HepG2 (cell line): ENCODE measurements around the gene LRRC51. TPM values are rescaled to one million over a fixed set of nuclear protein-coding genes. Genes with fewer than 3 reads are reported as not detected.
A peak's percentile ranks its signal among the peaks of the same experiment; 100 is the strongest.

Experiments
- ARNT2 ChIP-seq: sonication (generic); formaldehyde crosslinking; IDR thresholded peaks from 2 replicates; pipeline ENCODE4 v1.8.0; 2022; ENCODE audit warnings: mild to moderate bottlenecking, low read depth, missing genetic modification reagents, moderate library complexity
- EHMT2 ChIP-seq: fragments of 200-600 bp; sonication (generic); IDR thresholded peaks from 2 replicates; pipeline ENCODE4 v1.7.0; 2017; ENCODE audit warnings: antibody characterized with exemption, low read depth, low read length, borderline replicate concordance
- FLYWCH1 ChIP-seq: sonication (generic); formaldehyde crosslinking; IDR thresholded peaks from 2 replicates; pipeline ENCODE4 v1.8.1; 2023; ENCODE audit warnings: mild to moderate bottlenecking, missing genetic modification reagents
- FOXK1 ChIP-seq: sonication (generic); formaldehyde crosslinking; IDR thresholded peaks from 2 replicates; pipeline ENCODE4 v1.4.0; 2020; ENCODE audit warnings: low read depth, missing genetic modification reagents, borderline replicate concordance
- HIVEP1 ChIP-seq: sonication (generic); formaldehyde crosslinking; IDR thresholded peaks from 2 replicates; pipeline ENCODE4 v1.4.0; 2020; ENCODE audit warnings: mild to moderate bottlenecking, missing genetic modification reagents
- KAT7 ChIP-seq: IDR thresholded peaks from 2 replicates; pipeline ENCODE4 v1.6.1; 2018; ENCODE audit warnings: borderline replicate concordance, missing compliant biosample characterization
- KLF11 ChIP-seq: IDR thresholded peaks from 2 replicates; pipeline ENCODE4 v1.6.1; 2016; ENCODE audit warnings: missing compliant biosample characterization
- NAIF1 ChIP-seq: sonication (generic); formaldehyde crosslinking; IDR thresholded peaks from 2 replicates; pipeline ENCODE4 v1.5.0; 2020; ENCODE audit warnings: mild to moderate bottlenecking, missing genetic modification reagents, borderline replicate concordance
- SKI ChIP-seq: fragments of 450-650 bp; IDR thresholded peaks from one replicate; pipeline ENCODE4 v1.6.1; 2018; ENCODE audit warnings: mild to moderate bottlenecking; ENCODE audit not compliant: partially characterized antibody
- SMAD9 ChIP-seq: sonication (generic); formaldehyde crosslinking; IDR thresholded peaks from 2 replicates; pipeline ENCODE4 v1.5.1; 2020; ENCODE audit warnings: mild to moderate bottlenecking, missing genetic modification reagents
- SSRP1 ChIP-seq: IDR thresholded peaks from 2 replicates; pipeline ENCODE4 v1.6.1; 2016; ENCODE audit warnings: control low read depth
- YEATS4 ChIP-seq: sonication (generic); formaldehyde crosslinking; IDR thresholded peaks from 2 replicates; pipeline ENCODE4 v1.4.0; 2020; ENCODE audit warnings: missing genetic modification reagents, borderline replicate concordance
- ZNF333 ChIP-seq: sonication (generic); formaldehyde crosslinking; IDR thresholded peaks from 2 replicates; pipeline ENCODE4 v1.4.0; 2020; ENCODE audit warnings: mild to moderate bottlenecking, missing genetic modification reagents, borderline replicate concordance
- ZNF432 ChIP-seq: sonication (generic); formaldehyde crosslinking; IDR thresholded peaks from 2 replicates; pipeline ENCODE4 v1.5.0; 2020; ENCODE audit warnings: missing genetic modification reagents, mild to moderate bottlenecking, borderline replicate concordance
- ZNF550 ChIP-seq: sonication (generic); formaldehyde crosslinking; IDR thresholded peaks from 2 replicates; pipeline ENCODE4 v1.4.0; 2020; ENCODE audit warnings: mild to moderate bottlenecking, missing genetic modification reagents, borderline replicate concordance
- ZSCAN25 ChIP-seq: sonication (generic); formaldehyde crosslinking; IDR thresholded peaks from 2 replicates; pipeline ENCODE4 v1.8.0; 2022; ENCODE audit warnings: mild to moderate bottlenecking, missing genetic modification reagents
- ZZZ3 ChIP-seq: sonication (generic); formaldehyde crosslinking; IDR thresholded peaks from 2 replicates; pipeline ENCODE4 v1.4.0; 2020; ENCODE audit warnings: missing genetic modification reagents, mild to moderate bottlenecking, borderline replicate concordance
- polyA plus RNA-seq, 8 experiments: library from polyadenylated mRNA; depleted of rRNA in 3 of 8; stranded (reverse) in 7 of 8; unstranded in 1 of 8; fragments of >200 nt; fragmentation: Illumina TruSeq in 4 of 8; extraction: Trizol in 4 of 8; gene quantifications; 2 replicates each; pipeline versions ENCODE4 v1.2.1 to v1.2.3, GENCODE V29; 2011 to 2016; ENCODE audit warnings: low read depth in 4 of 8, missing spikeins in 1 of 8, mixed read lengths in 1 of 8; ENCODE audit not compliant: insufficient read depth in 1 of 8
- total RNA-seq, 5 experiments: library from RNA; depleted of rRNA; stranded (reverse); fragments of >200 nt; fragmentation: Illumina TruSeq; extraction: Trizol; gene quantifications; 2 replicates each; pipeline ENCODE4 v1.2.3, GENCODE V29; 2016; ENCODE audit warnings: low read depth in 1 of 5
- TF ChIP-seq, protein P1 (sequence below): IDR thresholded peaks from 2 replicates; pipeline ENCODE4 v1.6.1; 2016; ENCODE audit warnings: missing biosample characterization, missing genetic modification reagents, low read depth
- TF ChIP-seq, protein P2 (sequence below): sonication (generic); formaldehyde crosslinking; conservative IDR thresholded peaks from 2 replicates; pipeline ENCODE4 v1.4.0; 2020; ENCODE audit warnings: missing genetic modification reagents
- TF ChIP-seq, protein P3 (sequence below): sonication (generic); formaldehyde crosslinking; conservative IDR thresholded peaks from 2 replicates; pipeline ENCODE4 v1.8.1; 2023; ENCODE audit warnings: missing genetic modification reagents
- TF ChIP-seq, protein P4 (sequence below): IDR thresholded peaks from 2 replicates; pipeline ENCODE4 v1.6.1; 2016; ENCODE audit warnings: control low read depth
- TF ChIP-seq, protein P5 (sequence below): IDR thresholded peaks from 2 replicates; pipeline ENCODE4 v1.6.1; 2012; ENCODE audit warnings: low read depth, low read length, improper control_type of control experiment

LRRC51 gene
- total and polyA plus RNA-seq, 2 of the 13 experiments (the other 11 are each of a cell fraction or from before 2014, with no cell fraction given), result 5.3 to 6.0 TPM

DNA sequence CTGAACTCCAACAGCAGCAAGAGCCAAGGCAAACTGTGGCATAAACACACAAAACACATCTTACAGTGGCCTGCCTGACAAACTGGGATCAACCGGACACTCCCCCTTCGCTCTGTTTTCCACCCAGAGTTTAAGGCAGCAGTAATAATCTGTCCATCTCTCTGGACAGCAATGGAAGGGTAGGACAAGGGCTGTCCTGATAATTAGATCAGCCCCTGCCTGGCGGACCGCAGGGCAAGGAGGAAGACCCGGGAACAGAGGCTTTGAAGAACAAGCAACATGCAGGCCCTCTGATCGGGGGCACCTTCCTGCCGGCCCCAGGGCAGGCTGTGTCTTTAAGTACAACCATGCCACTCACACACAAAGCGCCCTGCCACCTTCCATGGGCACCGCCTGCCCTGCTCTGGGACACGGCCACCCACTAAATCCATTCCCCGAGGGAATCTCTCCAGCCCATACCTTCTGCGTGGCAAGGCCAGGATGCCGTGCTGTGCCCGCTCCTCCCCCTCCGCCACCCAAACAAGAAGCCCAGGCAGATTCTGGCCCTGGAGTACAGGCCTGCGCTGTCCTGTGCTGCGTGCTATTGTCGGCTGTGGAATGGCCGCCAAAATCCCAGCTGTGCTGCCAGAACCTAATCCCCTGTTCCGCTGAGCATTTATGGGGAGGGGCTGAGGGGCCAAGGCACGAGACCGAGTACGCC, 39.1 kb upstream of the LRRC51 start (continued):
- TF ChIP-seq YEATS4 (CRISPR knock-in tag), result peak; percentile 39; the same call in 1 of the 2 replicates
- TF ChIP-seq ZSCAN25 (CRISPR knock-in tag), result no peak
- TF ChIP-seq ZNF432 (CRISPR knock-in tag), result no peak
- TF ChIP-seq, protein P1, sequence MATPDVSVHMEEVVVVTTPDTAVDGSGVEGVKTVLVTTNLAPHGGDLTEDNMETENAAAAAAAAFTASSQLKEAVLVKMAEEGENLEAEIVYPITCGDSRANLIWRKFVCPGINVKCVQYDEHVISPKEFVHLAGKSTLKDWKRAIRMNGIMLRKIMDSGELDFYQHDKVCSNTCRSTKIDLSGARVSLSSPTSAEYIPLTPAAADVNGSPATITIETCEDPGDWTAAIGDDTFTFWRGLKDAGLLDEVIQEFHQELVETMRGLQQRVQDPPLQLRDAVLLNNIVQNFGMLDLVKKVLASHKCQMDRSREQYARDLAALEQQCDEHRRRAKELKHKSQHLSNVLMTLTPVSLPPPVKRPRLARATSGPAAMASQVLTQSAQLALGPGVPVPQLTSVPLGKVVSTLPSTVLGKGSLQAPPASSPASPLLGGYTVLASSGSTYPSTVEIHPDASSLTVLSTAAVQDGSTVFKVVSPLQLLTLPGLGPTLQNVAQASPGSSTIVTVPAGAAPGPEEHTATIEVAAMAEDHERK (CRISPR knock-in tag), result no peak
- TF ChIP-seq ZZZ3 (CRISPR knock-in tag), result no peak
- TF ChIP-seq ZNF550, result no peak
- no peak for TF ChIP-seq EHMT2
- no peak for TF ChIP-seq ARNT2 (CRISPR knock-in tag)
- TF ChIP-seq KAT7 (CRISPR knock-in tag), result no peak
- no peak for TF ChIP-seq ZNF333 (CRISPR knock-in tag)
- no peak for TF ChIP-seq SMAD9 (CRISPR knock-in tag)
- 0 out of 2 replicates have a peak, but pooled peaks have one; percentile 34 for TF ChIP-seq HIVEP1
- TF ChIP-seq KLF11 (CRISPR knock-in tag), result no peak
- no peak for TF ChIP-seq NAIF1
- TF ChIP-seq, protein P2, sequence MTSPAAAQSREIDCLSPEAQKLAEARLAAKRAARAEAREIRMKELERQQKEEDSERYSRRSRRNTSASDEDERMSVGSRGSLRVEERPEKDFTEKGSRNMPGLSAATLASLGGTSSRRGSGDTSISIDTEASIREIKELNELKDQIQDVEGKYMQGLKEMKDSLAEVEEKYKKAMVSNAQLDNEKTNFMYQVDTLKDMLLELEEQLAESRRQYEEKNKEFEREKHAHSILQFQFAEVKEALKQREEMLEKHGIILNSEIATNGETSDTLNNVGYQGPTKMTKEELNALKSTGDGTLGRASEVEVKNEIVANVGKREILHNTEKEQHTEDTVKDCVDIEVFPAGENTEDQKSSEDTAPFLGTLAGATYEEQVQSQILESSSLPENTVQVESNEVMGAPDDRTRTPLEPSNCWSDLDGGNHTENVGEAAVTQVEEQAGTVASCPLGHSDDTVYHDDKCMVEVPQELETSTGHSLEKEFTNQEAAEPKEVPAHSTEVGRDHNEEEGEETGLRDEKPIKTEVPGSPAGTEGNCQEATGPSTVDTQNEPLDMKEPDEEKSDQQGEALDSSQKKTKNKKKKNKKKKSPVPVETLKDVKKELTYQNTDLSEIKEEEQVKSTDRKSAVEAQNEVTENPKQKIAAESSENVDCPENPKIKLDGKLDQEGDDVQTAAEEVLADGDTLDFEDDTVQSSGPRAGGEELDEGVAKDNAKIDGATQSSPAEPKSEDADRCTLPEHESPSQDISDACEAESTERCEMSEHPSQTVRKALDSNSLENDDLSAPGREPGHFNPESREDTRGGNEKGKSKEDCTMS (CRISPR knock-in tag), result no peak
- TF ChIP-seq, protein P3, sequence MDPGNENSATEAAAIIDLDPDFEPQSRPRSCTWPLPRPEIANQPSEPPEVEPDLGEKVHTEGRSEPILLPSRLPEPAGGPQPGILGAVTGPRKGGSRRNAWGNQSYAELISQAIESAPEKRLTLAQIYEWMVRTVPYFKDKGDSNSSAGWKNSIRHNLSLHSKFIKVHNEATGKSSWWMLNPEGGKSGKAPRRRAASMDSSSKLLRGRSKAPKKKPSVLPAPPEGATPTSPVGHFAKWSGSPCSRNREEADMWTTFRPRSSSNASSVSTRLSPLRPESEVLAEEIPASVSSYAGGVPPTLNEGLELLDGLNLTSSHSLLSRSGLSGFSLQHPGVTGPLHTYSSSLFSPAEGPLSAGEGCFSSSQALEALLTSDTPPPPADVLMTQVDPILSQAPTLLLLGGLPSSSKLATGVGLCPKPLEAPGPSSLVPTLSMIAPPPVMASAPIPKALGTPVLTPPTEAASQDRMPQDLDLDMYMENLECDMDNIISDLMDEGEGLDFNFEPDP (CRISPR knock-in tag), result no peak
- TF ChIP-seq, protein P4, sequence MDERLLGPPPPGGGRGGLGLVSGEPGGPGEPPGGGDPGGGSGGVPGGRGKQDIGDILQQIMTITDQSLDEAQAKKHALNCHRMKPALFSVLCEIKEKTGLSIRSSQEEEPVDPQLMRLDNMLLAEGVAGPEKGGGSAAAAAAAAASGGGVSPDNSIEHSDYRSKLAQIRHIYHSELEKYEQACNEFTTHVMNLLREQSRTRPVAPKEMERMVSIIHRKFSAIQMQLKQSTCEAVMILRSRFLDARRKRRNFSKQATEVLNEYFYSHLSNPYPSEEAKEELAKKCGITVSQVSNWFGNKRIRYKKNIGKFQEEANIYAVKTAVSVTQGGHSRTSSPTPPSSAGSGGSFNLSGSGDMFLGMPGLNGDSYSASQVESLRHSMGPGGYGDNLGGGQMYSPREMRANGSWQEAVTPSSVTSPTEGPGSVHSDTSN (CRISPR knock-in tag), result no peak
- TF ChIP-seq FLYWCH1 (CRISPR knock-in tag), result no peak
- TF ChIP-seq SSRP1 (CRISPR knock-in tag), result no peak
- TF ChIP-seq, protein P5, sequence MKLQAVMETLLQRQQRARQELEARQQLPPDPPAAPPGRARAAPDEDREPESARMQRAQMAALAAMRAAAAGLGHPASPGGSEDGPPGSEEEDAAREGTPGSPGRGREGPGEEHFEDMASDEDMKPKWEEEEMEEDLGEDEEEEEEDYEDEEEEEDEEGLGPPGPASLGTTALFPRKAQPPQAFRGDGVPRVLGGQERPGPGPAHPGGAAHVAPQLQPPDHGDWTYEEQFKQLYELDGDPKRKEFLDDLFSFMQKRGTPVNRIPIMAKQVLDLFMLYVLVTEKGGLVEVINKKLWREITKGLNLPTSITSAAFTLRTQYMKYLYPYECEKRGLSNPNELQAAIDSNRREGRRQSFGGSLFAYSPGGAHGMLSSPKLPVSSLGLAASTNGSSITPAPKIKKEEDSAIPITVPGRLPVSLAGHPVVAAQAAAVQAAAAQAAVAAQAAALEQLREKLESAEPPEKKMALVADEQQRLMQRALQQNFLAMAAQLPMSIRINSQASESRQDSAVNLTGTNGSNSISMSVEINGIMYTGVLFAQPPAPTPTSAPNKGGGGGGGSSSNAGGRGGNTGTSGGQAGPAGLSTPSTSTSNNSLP, result no peak
- no peak for TF ChIP-seq FOXK1
- no peak for TF ChIP-seq SKI
